Mucosa of rectum (tissue), 2 donors: ENCODE measurements around the gene DMKN.
"Not testable (repeated sequence)": the region's sequence is repeated elsewhere in the genome, so short reads cannot be mapped to it uniquely, and the experiment has no call there.

Experiments used
- H3K27ac ChIP-seq, 2 donors: one replicate each; pipeline ENCODE4 v1.7.0; 2013; ENCODE audit warnings: inconsistent platforms in 2 of 2, low read depth in 2 of 2, low read length in 2 of 2
- H3K27me3 ChIP-seq, 2 donors: one replicate each; pipeline ENCODE4 v1.7.0; 2013; ENCODE audit warnings: low read length in 2 of 2; ENCODE audit not compliant: control insufficient read depth in 2 of 2, insufficient read depth in 2 of 2
- H3K36me3 ChIP-seq, 2 donors: one replicate each; pipeline ENCODE4 v1.7.0; 2013; ENCODE audit warnings: low read length in 2 of 2; ENCODE audit not compliant: control insufficient read depth in 2 of 2, insufficient read depth in 2 of 2
- H3K4me1 ChIP-seq, 2 donors: one replicate each; pipeline ENCODE4 v1.7.0; 2013; ENCODE audit warnings: low read length in 2 of 2, mild to moderate bottlenecking in 1 of 2; ENCODE audit not compliant: control insufficient read depth in 2 of 2, insufficient read depth in 2 of 2
- H3K4me3 ChIP-seq, 2 donors: one replicate each; pipeline ENCODE4 v1.7.0; 2013; ENCODE audit warnings: low read length in 2 of 2
- H3K9ac ChIP-seq, 2 donors: one replicate each; pipeline ENCODE4 v1.7.0; 2013; ENCODE audit warnings: low read length in 2 of 2, low read depth in 1 of 2, mild to moderate bottlenecking in 1 of 2
- H3K9me3 ChIP-seq, 2 donors: one replicate each; pipeline ENCODE4 v1.7.0; 2013; ENCODE audit warnings: low read length in 2 of 2; ENCODE audit not compliant: control insufficient read depth in 2 of 2
- donor health status: healthy.
- donor health status: Normal muscosa, but diverticular disease.

Gene DMKN

GRCh38 chr19:35486268-35486708 lies 27.2 kb downstream of the DMKN start:
- no peaks in the 10 kb centered on the region for H3K4me1 ChIP-seq
- no peaks in the 10 kb centered on the region for H3K27me3 ChIP-seq
- no peak overlapping the region for H3K9ac ChIP-seq
- H3K9me3 ChIP-seq: no peaks in the 10 kb centered on the region
- no peaks in the 10 kb centered on the region for H3K36me3 ChIP-seq
- H3K4me3 ChIP-seq: no peak overlapping the region
- no peak overlapping the region for H3K27ac ChIP-seq

DNA sequence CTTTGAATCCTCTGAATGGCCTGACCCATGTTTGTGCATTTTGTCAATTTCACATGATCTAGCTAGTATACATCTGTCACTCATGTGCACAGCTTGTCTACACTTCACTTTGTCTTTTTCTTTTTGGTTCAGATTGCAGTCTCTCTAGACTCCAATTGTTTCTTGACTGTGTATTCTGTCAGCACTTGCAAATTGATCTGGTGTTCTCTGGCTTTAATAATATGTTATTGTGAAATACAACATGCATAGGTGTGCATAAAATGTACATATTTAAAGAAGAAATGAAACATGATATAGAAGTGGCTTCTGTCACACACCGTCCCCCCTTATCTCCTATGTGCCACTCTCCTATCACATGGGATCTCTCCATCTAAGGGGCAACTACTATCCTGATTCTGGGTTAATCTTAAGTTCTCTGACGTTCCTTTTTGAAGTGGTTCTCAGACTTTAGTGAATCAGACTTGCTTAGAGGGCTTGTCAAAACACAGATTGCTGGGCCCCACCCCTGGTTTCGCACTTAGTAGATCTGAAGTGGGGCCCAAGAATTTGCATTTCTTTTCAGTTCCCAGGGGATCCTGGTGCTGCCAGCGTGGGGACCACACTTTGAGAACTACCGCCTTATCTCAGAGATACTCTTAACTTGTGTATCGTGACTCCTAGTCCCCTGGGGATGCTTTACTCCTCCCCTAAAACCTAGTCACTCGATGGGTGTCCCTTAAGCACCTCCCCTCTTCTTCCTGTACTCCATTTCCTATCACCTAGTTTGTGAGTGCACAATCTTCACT lies 29.0 kb downstream of the DMKN start:
- Histone ChIP-seq H3K9ac (no peak overlapping the region), H3K36me3 (no peaks in the 10 kb centered on the region), H3K9me3 (no peaks in the 10 kb centered on the region), H3K4me1 (no peaks in the 10 kb centered on the region), H3K27me3 (no peaks in the 10 kb centered on the region), H3K4me3 (no peak overlapping the region), H3K27ac (no peak overlapping the region)

- H3K36me3 ChIP-seq: no peaks in the 10 kb centered on the region
- no peaks in the 10 kb centered on the region for H3K4me1 ChIP-seq
- H3K27ac ChIP-seq: no peak overlapping the region
- no peaks in the 10 kb centered on the region for H3K27me3 ChIP-seq
- H3K9me3 ChIP-seq: no peaks in the 10 kb centered on the region
- H3K9ac ChIP-seq: no peak overlapping the region
- H3K4me3 ChIP-seq: no peak overlapping the region
Measured at GRCh38 chr19:35483089-35483488, 30.4 kb downstream of the DMKN start.

- Histone ChIP-seq H3K9me3 (no peaks in the 10 kb centered on the region), H3K27ac (no peak overlapping the region), H3K27me3 (no peaks in the 10 kb centered on the region), H3K36me3 (no peaks in the 10 kb centered on the region), H3K4me3 (no peak overlapping the region), H3K9ac (no peak overlapping the region), H3K4me1 (no peaks in the 10 kb centered on the region)
Measured at GRCh38 chr19:35478794-35479677, 34.4 kb downstream of the DMKN start.

GRCh38 chr19:35476149-35476548 lies 37.3 kb downstream of the DMKN start:
- no peak overlapping the region for H3K27ac ChIP-seq
- H3K27me3 ChIP-seq: no peaks in the 10 kb centered on the region
- no peak overlapping the region for H3K4me3 ChIP-seq
- H3K9me3 ChIP-seq: no peaks in the 10 kb centered on the region
- H3K36me3 ChIP-seq: no peaks in the 10 kb centered on the region
- no peaks in the 10 kb centered on the region for H3K4me1 ChIP-seq
- no peak overlapping the region for H3K9ac ChIP-seq

- not testable (repeated sequence) for H3K27ac ChIP-seq, H3K9ac ChIP-seq, H3K4me3 ChIP-seq, H3K4me1 ChIP-seq, H3K36me3 ChIP-seq, H3K9me3 ChIP-seq, H3K27me3 ChIP-seq
Measured at GRCh38 chr19:35474594-35474993, 38.9 kb downstream of the DMKN start.

GRCh38 chr19:35474104-35474503 lies 39.3 kb downstream of the DMKN start:
- no peak overlapping the region for H3K27ac ChIP-seq
- H3K4me1 ChIP-seq: no peaks in the 10 kb centered on the region
- no peak overlapping the region for H3K9ac ChIP-seq
- H3K4me3 ChIP-seq: no peak overlapping the region
- H3K9me3 ChIP-seq: no peaks in the 10 kb centered on the region
- no peaks in the 10 kb centered on the region for H3K36me3 ChIP-seq
- H3K27me3 ChIP-seq: no peaks in the 10 kb centered on the region

DNA sequence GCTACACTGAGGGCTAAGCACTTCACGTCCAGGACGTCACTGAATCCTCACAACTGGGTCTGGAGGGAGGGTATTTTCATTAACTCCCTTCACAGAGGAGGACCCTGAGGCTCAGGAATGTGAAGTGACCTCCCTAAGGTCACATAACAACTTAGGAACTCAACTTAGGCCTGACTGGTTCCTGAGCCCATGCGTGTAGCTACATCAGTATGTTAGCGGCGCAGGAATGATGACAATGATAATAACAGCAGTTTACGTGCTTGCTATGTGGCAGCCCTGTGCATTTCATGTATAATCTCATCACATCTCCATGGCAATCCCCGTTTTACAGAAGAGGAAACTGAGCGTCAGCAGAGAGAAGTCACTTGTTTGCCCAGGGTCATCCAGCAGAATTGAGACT lies 41.5 kb downstream of the DMKN start:
- Histone ChIP-seq H3K4me1 (no peaks in the 10 kb centered on the region), H3K4me3 (no peak overlapping the region), H3K9ac (no peak overlapping the region), H3K27me3 (no peaks in the 10 kb centered on the region), H3K27ac (no peak overlapping the region), H3K9me3 (no peaks in the 10 kb centered on the region), H3K36me3 (no peaks in the 10 kb centered on the region)

DNA sequence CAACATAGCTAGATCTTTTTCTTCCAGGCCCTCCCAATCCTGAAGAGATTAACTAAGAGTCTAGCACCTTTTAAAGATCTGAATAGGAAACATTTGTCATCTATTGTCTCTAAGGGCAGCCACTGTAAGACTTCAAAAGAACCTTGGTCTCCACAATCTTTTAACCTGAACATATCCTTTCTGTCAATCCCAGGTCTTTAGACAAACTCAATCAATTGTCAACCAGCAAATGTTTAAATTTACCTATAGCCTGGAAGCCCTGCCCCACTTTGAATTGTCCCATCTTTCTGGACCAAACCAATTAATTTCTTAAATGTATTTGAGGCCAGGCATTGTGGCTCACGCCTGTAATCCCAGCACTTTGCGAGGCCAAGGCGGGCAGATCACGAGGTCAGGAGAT lies 42.4 kb downstream of the DMKN start:
- not testable (repeated sequence) for H3K4me3 ChIP-seq, H3K27me3 ChIP-seq

DNA sequence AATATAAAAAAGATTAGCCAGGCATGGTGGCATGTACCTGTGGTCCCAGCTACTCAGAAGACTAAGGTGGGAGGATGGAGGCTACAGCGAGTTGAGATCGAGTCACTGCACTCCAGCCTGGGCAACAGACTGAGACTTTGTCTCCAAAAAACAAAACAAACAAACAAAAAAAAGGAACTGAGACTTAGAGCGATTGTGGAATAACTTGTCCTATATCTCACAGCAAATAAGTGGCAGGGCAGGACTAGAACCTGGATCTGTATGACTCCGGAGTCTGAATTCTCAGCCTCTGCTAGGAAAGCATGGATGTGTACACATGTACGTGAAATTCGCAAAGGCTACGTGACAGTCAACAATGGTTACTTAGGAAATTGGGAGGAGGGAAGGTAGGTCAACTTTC lies 43.3 kb downstream of the DMKN start:
- no peaks in the 10 kb centered on the region for H3K27me3 ChIP-seq
- H3K36me3 ChIP-seq: no peaks in the 10 kb centered on the region
- no peak overlapping the region for H3K4me3 ChIP-seq
- no peaks in the 10 kb centered on the region for H3K4me1 ChIP-seq
- no peak overlapping the region for H3K9ac ChIP-seq
- no peak overlapping the region for H3K27ac ChIP-seq
- no peaks in the 10 kb centered on the region for H3K9me3 ChIP-seq

More for the DNA sequence above, 42.4 kb downstream of the DMKN start:
- H3K27ac ChIP-seq, H3K9ac ChIP-seq, H3K9me3 ChIP-seq, H3K36me3 ChIP-seq, H3K4me1 ChIP-seq: not testable (repeated sequence)
